Measurements from ENCODE around the gene PRRG3. TPM values are rescaled to one million over a fixed set of nuclear protein-coding genes. Genes with fewer than 3 reads are reported as not detected.

PRRG3 gene
- total and polyA plus RNA-seq, 2 donors (not counting 3 experiments of a cell fraction or from before 2014, with no cell fraction given): not detected

GRCh38 chrX:151734446-151734845, 39.2 kb downstream of the PRRG3 start, which contains the start of gene CNGA2:
Gene CNGA2 (plus strand): TSS chrX:151734746. CDS start chrX:151738484, 3,738 bp downstream.
- POLR2A ChIA-PET: no interaction called here
- TF ChIP-seq POLR2AphosphoS5 (IDR thresholded peaks at IDR 0.05; ENCODE audit: insufficient read depth, low read depth, low read length): no peak
- TF ChIP-seq POLR2A (IDR thresholded peaks at IDR 0.05; ENCODE audit: low read depth, low read length): no peak
- TF ChIP-seq CTCF (IDR thresholded peaks at IDR 0.05; ENCODE audit: extremely low read depth in 1 of 2, insufficient read depth in 1 of 2, low read depth in 1 of 2, low read length in 2 of 2): no peak
- TF ChIP-seq FOS (IDR thresholded peaks at IDR 0.05; ENCODE audit: borderline replicate concordance, insufficient read depth, low read length): no peak
- no peak for TF ChIP-seq EZH2 (IDR thresholded peaks at IDR 0.05; ENCODE audit: borderline replicate concordance, low read depth, low read length, severe bottlenecking)
- TF ChIP-seq GATA2 (IDR thresholded peaks at IDR 0.05; ENCODE audit: insufficient read depth, insufficient read length, low read depth, low read length): no peak
- TF ChIP-seq MYC (IDR thresholded peaks at IDR 0.05; ENCODE audit: low read depth, low read length): no peak
- no peak for TF ChIP-seq JUN (IDR thresholded peaks at IDR 0.05; ENCODE audit: borderline replicate concordance, insufficient read depth, insufficient read length, low read depth)
- no peak for TF ChIP-seq MAX (IDR thresholded peaks at IDR 0.05; ENCODE audit: insufficient read depth, insufficient read length)
- no peak within 1 kb of the TSS for H3K4me3 ChIP-seq (replicated peaks in 1 of 3; ENCODE audit: insufficient read depth in 1 of 3, low read depth in 1 of 3, low read length in 3 of 3)
- H3K9me1 ChIP-seq (replicated peaks; ENCODE audit: control insufficient read depth, extremely low read depth, insufficient read depth, low read length): no peaks in the 10 kb centered on the region
- H3K27me3 ChIP-seq (ENCODE audit: control insufficient read depth in 2 of 2, insufficient read depth in 2 of 2, low read length in 2 of 2): no peaks in the 10 kb centered on the region
- no peak within 1 kb of the TSS for H3K9ac ChIP-seq (replicated peaks; ENCODE audit: extremely low read depth, insufficient read depth, low read length)
- no TSS peak for BruUV-seq (replicated peaks)
- CTCF ChIA-PET: no interaction called here
- H3K36me3 ChIP-seq (ENCODE audit: control insufficient read depth in 2 of 2, extremely low read depth in 1 of 2, insufficient read depth in 2 of 2, low read length in 2 of 2): no peaks in the 10 kb centered on the region
- no peaks in the 10 kb centered on the region for H3K4me1 ChIP-seq (ENCODE audit: control insufficient read depth, extremely low read depth, insufficient read depth, low read length)
- intact Hi-C loops (cut with micrococcal nuclease): no loop called here
- no peaks in the 10 kb centered on the region for H3K9me3 ChIP-seq (replicated peaks; ENCODE audit: control insufficient read depth, insufficient read depth, low read length)
- H3K27ac ChIP-seq (ENCODE audit: insufficient read depth, low read depth, low read length): no peak within 1 kb of the TSS
- FAIRE-seq (no peak), DNase-seq (ENCODE audit: low read depth, low spot score) (no peak)
- dilution Hi-C loops (cut with MboI; ENCODE audit: extremely low pct_ligation_motif_present, low sequenced_read_pairs): no loop called here
- no peak within 1 kb of the TSS for H2AFZ ChIP-seq (ENCODE audit: low read depth, low read length)
- H4K20me1 ChIP-seq (replicated peaks; ENCODE audit: control insufficient read depth, extremely low read depth, insufficient read depth, low read length): no peaks in the 10 kb centered on the region
- no peak within 1 kb of the TSS for H3K4me2 ChIP-seq (ENCODE audit: insufficient read depth, low read length)
- H3K79me2 ChIP-seq (ENCODE audit: control insufficient read depth, insufficient read depth, low read length): no peaks in the 10 kb centered on the region
